Loucy (cell line): ENCODE measurements around the gene TP73.

Source experiments
- H2AFZ ChIP-seq: fragments of 200-600 bp; sonication (generic); 2 replicates; pipeline ENCODE4 v1.6.0; 2016; ENCODE audit warnings: antibody characterized with exemption, mild to moderate bottlenecking, low read length, moderate library complexity
- H3F3A ChIP-seq: fragments of 200-600 bp; 2 replicates; pipeline ENCODE4 v1.6.0; 2016; ENCODE audit warnings: antibody characterized with exemption, low read depth, mild to moderate bottlenecking
- H3K27me3 ChIP-seq: fragments of 200-600 bp; sonication (generic); 2 replicates; pipeline ENCODE4 v1.6.1; 2014; ENCODE audit warnings: low read length, mild to moderate bottlenecking; ENCODE audit not compliant: insufficient read depth, poor library complexity, severe bottlenecking
- H3K36me3 ChIP-seq: fragments of 200-600 bp; sonication (generic); 2 replicates; pipeline ENCODE4 v1.6.1; 2016; ENCODE audit warnings: low read length; ENCODE audit not compliant: insufficient read depth
- H3K4me1 ChIP-seq: fragments of 200-600 bp; sonication (generic); 2 replicates; pipeline ENCODE4 v1.5.1; 2014; ENCODE audit warnings: low read length, mild to moderate bottlenecking; ENCODE audit not compliant: insufficient read depth, poor library complexity, severe bottlenecking
- H3K4me2 ChIP-seq: fragments of 200-600 bp; sonication (generic); 2 replicates; pipeline ENCODE4 v1.6.0; 2014; ENCODE audit warnings: antibody characterized with exemption, low read length, low read depth, mild to moderate bottlenecking; ENCODE audit not compliant: poor library complexity, severe bottlenecking
- H3K4me3 ChIP-seq: fragments of 200-600 bp; sonication (generic); 2 replicates; pipeline ENCODE4 v1.5.1; 2014; ENCODE audit warnings: low read length, mild to moderate bottlenecking, mixed read lengths; ENCODE audit not compliant: poor library complexity, severe bottlenecking
- H3K79me2 ChIP-seq: fragments of 200-600 bp; sonication (generic); 2 replicates; pipeline ENCODE4 v1.6.1; 2014; ENCODE audit warnings: low read length; ENCODE audit not compliant: insufficient read depth
- H3K9ac ChIP-seq: fragments of 200-600 bp; sonication (generic); 2 replicates; pipeline ENCODE4 v1.6.0; 2014; ENCODE audit warnings: mild to moderate bottlenecking, low read depth, low read length, moderate library complexity; ENCODE audit not compliant: poor library complexity, severe bottlenecking
- H3K9me2 ChIP-seq: fragments of 200-600 bp; sonication (generic); replicated peaks from 2 replicates; pipeline ENCODE4 v1.6.1; 2016; ENCODE audit warnings: low read depth, low read length, mixed read lengths
- H3K9me3 ChIP-seq: fragments of 200-600 bp; sonication (generic); 2 replicates; pipeline ENCODE4 v1.6.1; 2014; ENCODE audit warnings: mild to moderate bottlenecking, antibody characterized with exemption, low read length, low read depth; ENCODE audit not compliant: insufficient read depth
- H4K20me1 ChIP-seq: fragments of 200-600 bp; sonication (generic); 2 replicates; pipeline ENCODE4 v1.6.0; 2014; ENCODE audit warnings: antibody characterized with exemption, low read length, mild to moderate bottlenecking; ENCODE audit not compliant: insufficient read depth, poor library complexity, severe bottlenecking
- EZH2phosphoT487 ChIP-seq: fragments of 200-600 bp; IDR thresholded peaks from 2 replicates; pipeline ENCODE4 v1.6.1; 2018; ENCODE audit warnings: antibody characterized with exemption, mild to moderate bottlenecking, moderate library complexity, borderline replicate concordance
- TF ChIP-seq, protein P1 (sequence below): fragments of 200-600 bp; sonication (generic); conservative IDR thresholded peaks from 2 replicates; pipeline ENCODE4 v1.5.1; 2014; ENCODE audit warnings: mild to moderate bottlenecking, antibody characterized with exemption, low read length

The TP73 gene

DNA sequence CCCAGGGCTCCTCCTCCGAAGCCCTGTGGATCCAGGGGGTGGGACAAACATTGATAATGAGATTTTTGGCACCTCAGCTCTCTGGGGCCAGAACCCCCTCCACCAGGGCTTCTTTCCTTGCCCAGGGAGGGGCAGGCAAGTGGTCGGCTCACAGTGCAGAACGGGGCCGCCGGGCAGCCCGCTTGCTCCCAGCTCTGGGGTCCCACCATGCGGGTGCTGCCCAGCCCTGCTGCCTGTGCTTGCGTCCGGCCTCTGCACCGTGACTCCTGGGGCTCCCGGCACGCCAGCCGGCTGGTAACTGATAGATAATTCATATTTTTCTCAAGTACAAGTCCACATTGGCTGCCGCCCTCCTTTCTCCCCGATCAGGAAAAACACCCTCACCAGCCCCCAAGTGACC is 57.9 kb downstream of the TP73 start:
- peaks cover 14% of the 10 kb centered on the region for H3K4me1 ChIP-seq
- no peaks in the 10 kb centered on the region for H3K79me2 ChIP-seq
- H3K36me3 ChIP-seq: no peaks in the 10 kb centered on the region
- H3K9ac ChIP-seq: no peak overlapping the region
- no peak overlapping the region for H3K4me3 ChIP-seq
- no peak overlapping the region for H2AFZ ChIP-seq
- H3K9me3 ChIP-seq: no peaks in the 10 kb centered on the region
- no peak overlapping the region for H3K4me2 ChIP-seq
- no peaks in the 10 kb centered on the region for H3F3A ChIP-seq
- no peaks in the 10 kb centered on the region for H4K20me1 ChIP-seq
- no peaks in the 10 kb centered on the region for H3K27me3 ChIP-seq
- no peak for TF ChIP-seq EZH2phosphoT487
- TF ChIP-seq, protein P1, sequence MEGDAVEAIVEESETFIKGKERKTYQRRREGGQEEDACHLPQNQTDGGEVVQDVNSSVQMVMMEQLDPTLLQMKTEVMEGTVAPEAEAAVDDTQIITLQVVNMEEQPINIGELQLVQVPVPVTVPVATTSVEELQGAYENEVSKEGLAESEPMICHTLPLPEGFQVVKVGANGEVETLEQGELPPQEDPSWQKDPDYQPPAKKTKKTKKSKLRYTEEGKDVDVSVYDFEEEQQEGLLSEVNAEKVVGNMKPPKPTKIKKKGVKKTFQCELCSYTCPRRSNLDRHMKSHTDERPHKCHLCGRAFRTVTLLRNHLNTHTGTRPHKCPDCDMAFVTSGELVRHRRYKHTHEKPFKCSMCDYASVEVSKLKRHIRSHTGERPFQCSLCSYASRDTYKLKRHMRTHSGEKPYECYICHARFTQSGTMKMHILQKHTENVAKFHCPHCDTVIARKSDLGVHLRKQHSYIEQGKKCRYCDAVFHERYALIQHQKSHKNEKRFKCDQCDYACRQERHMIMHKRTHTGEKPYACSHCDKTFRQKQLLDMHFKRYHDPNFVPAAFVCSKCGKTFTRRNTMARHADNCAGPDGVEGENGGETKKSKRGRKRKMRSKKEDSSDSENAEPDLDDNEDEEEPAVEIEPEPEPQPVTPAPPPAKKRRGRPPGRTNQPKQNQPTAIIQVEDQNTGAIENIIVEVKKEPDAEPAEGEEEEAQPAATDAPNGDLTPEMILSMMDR: no peak
- H3K9me2 ChIP-seq: no peaks in the 10 kb centered on the region

DNA sequence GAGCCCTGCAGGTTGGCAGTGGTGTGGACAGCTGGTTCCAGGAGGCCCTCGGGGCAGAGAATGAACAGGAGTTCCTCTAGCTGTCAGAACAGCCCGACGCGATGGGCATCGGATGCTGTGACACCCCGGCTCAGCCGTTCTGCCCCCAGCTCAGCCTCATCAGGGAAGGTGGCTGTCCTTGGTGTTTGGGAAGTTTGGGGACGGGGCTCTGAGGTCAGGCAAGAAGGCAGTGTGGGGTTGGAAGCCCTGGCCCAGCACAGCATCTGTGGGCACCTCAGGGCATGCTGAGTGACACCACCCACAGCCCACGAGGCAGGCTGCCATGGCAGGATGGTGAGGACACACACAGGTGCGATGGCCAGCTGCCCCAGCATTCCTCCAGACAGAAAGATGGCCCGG is 59.1 kb downstream of the TP73 start:
- H3K4me2 ChIP-seq: no peak overlapping the region
- no peak overlapping the region for H3K4me3 ChIP-seq
- TF ChIP-seq EZH2phosphoT487: no peak
- TF ChIP-seq, protein P1: no peak
- no peaks in the 10 kb centered on the region for H3K27me3 ChIP-seq
- H3K9me3 ChIP-seq: no peaks in the 10 kb centered on the region
- no peaks in the 10 kb centered on the region for H3K79me2 ChIP-seq
- H2AFZ ChIP-seq: no peak overlapping the region
- H3K9me2 ChIP-seq: no peaks in the 10 kb centered on the region
- H3K4me1 ChIP-seq: peaks cover 7% of the 10 kb centered on the region
- H3F3A ChIP-seq: no peaks in the 10 kb centered on the region
- H3K36me3 ChIP-seq: no peaks in the 10 kb centered on the region
- H3K9ac ChIP-seq: no peak overlapping the region
- no peaks in the 10 kb centered on the region for H4K20me1 ChIP-seq

DNA sequence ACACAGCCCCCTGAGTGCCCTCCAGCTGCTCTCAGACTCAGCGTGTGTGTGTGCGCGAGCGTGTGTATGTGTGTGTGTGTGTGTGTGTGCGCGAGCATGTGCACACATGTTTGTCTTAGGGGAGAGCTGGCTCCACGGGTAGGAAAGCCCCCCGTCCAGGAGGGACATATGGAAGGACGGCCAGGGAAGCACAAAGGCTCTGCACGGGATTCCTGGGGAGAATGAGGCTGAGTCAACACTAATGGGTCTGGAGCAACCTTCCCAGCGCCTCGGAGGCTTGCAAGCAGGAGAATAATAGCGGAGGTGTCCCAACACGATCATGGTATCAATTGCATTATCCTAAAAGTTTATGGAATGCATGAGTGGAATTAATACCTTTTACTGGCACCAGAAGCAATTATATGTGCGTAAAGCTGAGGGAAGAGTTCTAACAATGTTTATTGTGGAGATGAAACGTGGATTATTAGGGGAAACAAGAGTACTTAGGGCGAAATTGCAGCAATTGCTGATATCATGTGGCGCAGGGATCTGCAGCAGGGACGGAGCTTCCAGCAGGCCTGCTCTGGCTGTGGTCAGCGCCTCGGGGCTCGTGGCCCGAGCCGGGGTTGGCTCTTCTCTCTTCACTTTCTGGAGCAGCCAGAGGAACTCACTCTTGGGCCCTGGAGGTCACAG is 59.6 kb downstream of the TP73 start:
- Histone ChIP-seq H3F3A (no peaks in the 10 kb centered on the region), H3K4me2 (no peak overlapping the region), H3K9me3 (no peaks in the 10 kb centered on the region), H3K4me1 (peaks cover 10% of the 10 kb centered on the region), H3K27me3 (no peaks in the 10 kb centered on the region), H3K79me2 (no peaks in the 10 kb centered on the region), H3K36me3 (no peaks in the 10 kb centered on the region), H2AFZ (no peak overlapping the region), H3K4me3 (no peak overlapping the region), H3K9me2 (no peaks in the 10 kb centered on the region), H3K9ac (no peak overlapping the region), H4K20me1 (no peaks in the 10 kb centered on the region)
- TF ChIP-seq EZH2phosphoT487: no peak
- TF ChIP-seq, protein P1: no peak
